GM12801 (cell line): ENCODE measurements around the gene REPIN1.

Source experiments
- TF ChIP-seq, protein P1 (sequence below): IDR thresholded peaks from one replicate; pipeline ENCODE4 v1.5.1; 2011; ENCODE audit warnings: control low read depth; ENCODE audit not compliant: insufficient read length; ENCODE audit errors: extremely low read depth

Gene REPIN1

GRCh38 chr7:150357270-150357669 is 11.4 kb upstream of the REPIN1 start:
- TF ChIP-seq, protein P1, sequence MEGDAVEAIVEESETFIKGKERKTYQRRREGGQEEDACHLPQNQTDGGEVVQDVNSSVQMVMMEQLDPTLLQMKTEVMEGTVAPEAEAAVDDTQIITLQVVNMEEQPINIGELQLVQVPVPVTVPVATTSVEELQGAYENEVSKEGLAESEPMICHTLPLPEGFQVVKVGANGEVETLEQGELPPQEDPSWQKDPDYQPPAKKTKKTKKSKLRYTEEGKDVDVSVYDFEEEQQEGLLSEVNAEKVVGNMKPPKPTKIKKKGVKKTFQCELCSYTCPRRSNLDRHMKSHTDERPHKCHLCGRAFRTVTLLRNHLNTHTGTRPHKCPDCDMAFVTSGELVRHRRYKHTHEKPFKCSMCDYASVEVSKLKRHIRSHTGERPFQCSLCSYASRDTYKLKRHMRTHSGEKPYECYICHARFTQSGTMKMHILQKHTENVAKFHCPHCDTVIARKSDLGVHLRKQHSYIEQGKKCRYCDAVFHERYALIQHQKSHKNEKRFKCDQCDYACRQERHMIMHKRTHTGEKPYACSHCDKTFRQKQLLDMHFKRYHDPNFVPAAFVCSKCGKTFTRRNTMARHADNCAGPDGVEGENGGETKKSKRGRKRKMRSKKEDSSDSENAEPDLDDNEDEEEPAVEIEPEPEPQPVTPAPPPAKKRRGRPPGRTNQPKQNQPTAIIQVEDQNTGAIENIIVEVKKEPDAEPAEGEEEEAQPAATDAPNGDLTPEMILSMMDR: no peak

GRCh38 chr7:150357771-150358427 is 10.7 kb upstream of the REPIN1 start:
- TF ChIP-seq, protein P1: no peak

- TF ChIP-seq, protein P1: no peak
These were observed 10.2 kb upstream of the REPIN1 start for GRCh38 chr7:150358433-150358832.

DNA sequence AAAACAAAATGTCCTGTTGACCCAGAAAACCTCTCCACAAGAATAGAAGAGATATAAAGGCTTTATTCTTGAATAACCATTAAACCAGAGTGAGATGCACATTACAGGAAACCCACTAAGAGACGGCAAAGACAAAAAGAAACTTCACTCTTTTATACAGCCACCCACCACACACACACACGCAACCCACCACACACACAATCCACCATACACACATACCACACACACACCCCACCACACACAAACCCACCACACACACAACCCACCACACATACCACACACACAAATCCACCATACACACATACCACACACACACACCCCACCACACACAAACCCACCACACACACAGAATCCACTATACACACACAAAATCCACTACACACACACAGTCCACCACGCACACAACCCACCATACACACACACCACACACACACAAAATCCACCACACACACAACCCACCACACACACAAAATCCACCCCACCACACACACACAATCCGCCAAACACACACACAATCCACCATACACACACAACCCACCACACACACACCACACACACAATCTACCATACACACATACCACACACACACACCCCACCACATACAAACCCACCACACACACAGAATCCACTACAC is 9.5 kb upstream of the REPIN1 start:
- TF ChIP-seq, protein P1: no peak

GRCh38 chr7:150359622-150360362 is 8.8 kb upstream of the REPIN1 start:
- TF ChIP-seq, protein P1: no peak

DNA sequence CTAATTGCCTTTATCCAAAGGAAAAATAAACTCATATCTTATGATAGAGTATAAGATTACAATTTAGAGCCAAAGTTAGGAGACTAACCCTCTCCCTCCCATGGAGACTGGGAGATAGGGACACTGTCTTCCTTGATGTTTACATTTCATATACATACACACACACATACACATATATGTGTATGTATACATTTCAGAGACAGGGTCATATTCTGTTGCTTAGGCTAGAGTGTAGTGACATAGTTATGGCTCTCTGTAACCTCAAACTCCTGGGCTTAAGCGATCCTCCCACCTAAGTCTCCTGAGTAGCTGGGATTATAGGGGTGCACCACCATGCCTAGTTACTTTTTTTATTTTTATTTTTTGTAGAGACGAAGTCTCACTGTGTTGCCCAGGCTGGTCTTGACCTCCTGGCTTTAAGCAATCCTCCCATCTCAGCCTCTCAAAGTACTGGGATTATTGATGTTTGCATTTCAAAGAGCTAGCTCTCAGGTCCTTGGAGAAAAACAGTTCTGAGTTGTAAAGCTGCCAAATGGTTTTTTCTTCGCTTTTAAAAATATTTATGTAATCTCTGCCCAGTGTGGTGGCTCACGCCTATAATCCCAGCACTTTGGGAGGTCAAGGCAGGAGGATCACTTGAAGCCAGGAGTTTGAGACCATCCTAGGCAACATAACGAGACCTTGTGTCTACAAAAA is 8.1 kb upstream of the REPIN1 start:
- TF ChIP-seq, protein P1: no peak

GRCh38 chr7:150361402-150361801 is 7.2 kb upstream of the REPIN1 start:
- TF ChIP-seq, protein P1: no peak
